Right lobe of liver (tissue), 4 donors: ENCODE results near the gene TNFSF8.

Source experiments
- POLR2A ChIP-seq: fragments of 450-650 bp; IDR thresholded peaks from one replicate; pipeline ENCODE4 v1.6.1; 2017; ENCODE audit warnings: antibody characterized with exemption, mild to moderate bottlenecking
- TF ChIP-seq, protein P1 (sequence below), 4 donors: fragments of 200-600 bp in 3 of 4; fragments of 450-650 bp in 1 of 4; IDR thresholded peaks; one replicate each; pipeline versions ENCODE4 v1.5.1 to v1.8.0; 2016 to 2022; ENCODE audit warnings: antibody characterized with exemption in 4 of 4, mild to moderate bottlenecking in 2 of 4
- donor health status: DM: no; HTN: no; CAD: no.
- donor health status: DM: no; HTN: no; CAD: no.
- donor health status: DM: no; HTN: yes; CAD: no.

DNA sequence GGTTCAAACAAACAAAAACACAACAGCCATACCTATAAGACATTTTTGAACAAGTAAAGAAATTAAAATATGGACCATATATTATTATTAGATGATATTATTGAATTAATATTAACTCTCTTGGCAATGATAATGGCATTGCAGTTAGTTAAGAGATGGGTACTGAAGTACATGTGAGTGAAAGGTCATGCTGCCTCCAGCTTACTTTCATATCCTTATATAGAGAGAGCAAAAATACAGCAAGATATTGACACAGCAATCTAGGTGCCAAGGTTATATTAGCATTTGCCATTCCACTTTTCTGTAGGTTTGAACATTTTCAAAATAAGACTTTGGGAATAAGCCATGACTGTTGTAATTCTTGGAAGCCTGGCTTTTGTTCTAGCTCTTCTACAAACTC is 6.1 kb downstream of the TNFSF8 start:
- TF ChIP-seq, protein P1, sequence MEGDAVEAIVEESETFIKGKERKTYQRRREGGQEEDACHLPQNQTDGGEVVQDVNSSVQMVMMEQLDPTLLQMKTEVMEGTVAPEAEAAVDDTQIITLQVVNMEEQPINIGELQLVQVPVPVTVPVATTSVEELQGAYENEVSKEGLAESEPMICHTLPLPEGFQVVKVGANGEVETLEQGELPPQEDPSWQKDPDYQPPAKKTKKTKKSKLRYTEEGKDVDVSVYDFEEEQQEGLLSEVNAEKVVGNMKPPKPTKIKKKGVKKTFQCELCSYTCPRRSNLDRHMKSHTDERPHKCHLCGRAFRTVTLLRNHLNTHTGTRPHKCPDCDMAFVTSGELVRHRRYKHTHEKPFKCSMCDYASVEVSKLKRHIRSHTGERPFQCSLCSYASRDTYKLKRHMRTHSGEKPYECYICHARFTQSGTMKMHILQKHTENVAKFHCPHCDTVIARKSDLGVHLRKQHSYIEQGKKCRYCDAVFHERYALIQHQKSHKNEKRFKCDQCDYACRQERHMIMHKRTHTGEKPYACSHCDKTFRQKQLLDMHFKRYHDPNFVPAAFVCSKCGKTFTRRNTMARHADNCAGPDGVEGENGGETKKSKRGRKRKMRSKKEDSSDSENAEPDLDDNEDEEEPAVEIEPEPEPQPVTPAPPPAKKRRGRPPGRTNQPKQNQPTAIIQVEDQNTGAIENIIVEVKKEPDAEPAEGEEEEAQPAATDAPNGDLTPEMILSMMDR (IDR thresholded peaks at IDR 0.05), result no peak
- TF ChIP-seq POLR2A, result no peak
